Fibroblast of lung (primary cell): ENCODE results near the gene DBT.

Source experiments
- CTCF ChIP-seq, 2 donors: IDR thresholded peaks in 1 of 2; conservative IDR thresholded peaks in 1 of 2; 1 replicate in 1 of 2; 2 replicates in 1 of 2; pipeline ENCODE4 v1.5.1; 2011 to 2012; ENCODE audit warnings: low read length in 2 of 2, control low read depth in 1 of 2, inconsistent platforms in 1 of 2, low read depth in 1 of 2, mild to moderate bottlenecking in 1 of 2
- EZH2 ChIP-seq: IDR thresholded peaks from 2 replicates; pipeline ENCODE4 v1.5.1; 2012; ENCODE audit warnings: low read length, control low read depth, mild to moderate bottlenecking; ENCODE audit errors: missing control alignments

- no peak for TF ChIP-seq CTCF (conservative IDR thresholded peaks at IDR 0.05 in 1 of 2, IDR thresholded peaks at IDR 0.05 in 1 of 2; ENCODE audit: low read depth in 1 of 2, low read length in 2 of 2)
- TF ChIP-seq EZH2: no peak
Observed at GRCh38 chr1:100188617-100189016, 61.0 kb downstream of the DBT start.
